Vagina (tissue), 2 donors: ENCODE results near the gene LRCH1. TPM values are rescaled to one million over a fixed set of nuclear protein-coding genes. Genes with fewer than 3 reads are reported as not detected.

Experiments used
- DNase-seq, 2 donors: peaks; one replicate each; pipeline ENCODE4 v3.0.0-alpha.2; 2017; ENCODE audit errors: extremely low spot score in 2 of 2
- H3K27ac ChIP-seq: fragments of 200-600 bp; sonication (generic); one replicate; pipeline ENCODE4 v1.5.1; 2019
- H3K27me3 ChIP-seq: fragments of 200-600 bp; sonication (generic); one replicate; pipeline ENCODE4 v1.5.1; 2019
- H3K36me3 ChIP-seq, 2 donors: fragments of 200-600 bp; sonication (generic); one replicate each; pipeline ENCODE4 v1.5.1; 2017 to 2019
- H3K4me1 ChIP-seq: fragments of 200-600 bp; sonication (generic); one replicate; pipeline ENCODE4 v1.5.1; 2019
- H3K4me3 ChIP-seq, 2 donors: fragments of 200-600 bp; sonication (generic); 1 replicate in 1 of 2; 2 replicates in 1 of 2; pipeline ENCODE4 v1.5.1; 2016 to 2019
- H3K9me3 ChIP-seq: fragments of 200-600 bp; sonication (generic); one replicate; pipeline ENCODE4 v1.5.1; 2019
- CTCF ChIP-seq, 3 experiments: fragments of 450-650 bp in 2 of 3; fragments of 200-600 bp in 1 of 3; sonication (generic) in 1 of 3; IDR thresholded peaks; one replicate each; pipeline ENCODE4 v1.5.1; 2017 to 2019; ENCODE audit warnings: antibody characterized with exemption in 3 of 3, mild to moderate bottlenecking in 2 of 3, moderate library complexity in 2 of 3
- POLR2A ChIP-seq, 2 donors: fragments of 450-650 bp; IDR thresholded peaks; one replicate each; pipeline ENCODE4 v1.6.1; 2017; ENCODE audit warnings: antibody characterized with exemption in 2 of 2, mild to moderate bottlenecking in 2 of 2, moderate library complexity in 2 of 2
- POLR2AphosphoS5 ChIP-seq, 2 donors: sonication (generic); formaldehyde crosslinking; IDR thresholded peaks; one replicate each; pipeline ENCODE4 v1.9.0; 2017; ENCODE audit warnings: antibody characterized with exemption in 2 of 2, mild to moderate bottlenecking in 2 of 2, low read depth in 1 of 2; ENCODE audit not compliant: insufficient read depth in 1 of 2
- intact Hi-C: fragments of 100-400 bp; cut with DNase I; formaldehyde crosslinking; loops from one replicate; pipeline ENCODE4 v1.15.1; 2023
- total RNA-seq: library from RNA; depleted of rRNA; stranded (reverse); fragments of >200 nt; gene quantifications from one replicate; pipeline ENCODE4 v1.2.3, GENCODE V29; 2016

The LRCH1 gene
- total RNA-seq, 1 donor from 2014 or later = 21.4 TPM

- no peak for DNase-seq
- Histone ChIP-seq H3K9me3 (no peaks in the 10 kb centered on the region), H3K36me3 (no peaks in the 10 kb centered on the region), H3K27me3 (no peaks in the 10 kb centered on the region), H3K4me1 (peaks cover 39% of the 10 kb centered on the region), H3K27ac (no peak overlapping the region), H3K4me3 (no peak overlapping the region)
- intact Hi-C loops = loop anchor here (5.0 kb wide), 1 partner anchor 1860 kb away; no protein-coding TSS in a partner anchor
- no peak for TF ChIP-seq CTCF (IDR thresholded peaks at IDR 0.05)
- no peak for TF ChIP-seq POLR2A (IDR thresholded peaks at IDR 0.05)
- no peak for TF ChIP-seq POLR2AphosphoS5 (IDR thresholded peaks at IDR 0.05; ENCODE audit: insufficient read depth in 1 of 2, low read depth in 1 of 2)
These were observed 9.6 kb downstream of the LRCH1 start for GRCh38 chr13:46562581-46562980.

DNA sequence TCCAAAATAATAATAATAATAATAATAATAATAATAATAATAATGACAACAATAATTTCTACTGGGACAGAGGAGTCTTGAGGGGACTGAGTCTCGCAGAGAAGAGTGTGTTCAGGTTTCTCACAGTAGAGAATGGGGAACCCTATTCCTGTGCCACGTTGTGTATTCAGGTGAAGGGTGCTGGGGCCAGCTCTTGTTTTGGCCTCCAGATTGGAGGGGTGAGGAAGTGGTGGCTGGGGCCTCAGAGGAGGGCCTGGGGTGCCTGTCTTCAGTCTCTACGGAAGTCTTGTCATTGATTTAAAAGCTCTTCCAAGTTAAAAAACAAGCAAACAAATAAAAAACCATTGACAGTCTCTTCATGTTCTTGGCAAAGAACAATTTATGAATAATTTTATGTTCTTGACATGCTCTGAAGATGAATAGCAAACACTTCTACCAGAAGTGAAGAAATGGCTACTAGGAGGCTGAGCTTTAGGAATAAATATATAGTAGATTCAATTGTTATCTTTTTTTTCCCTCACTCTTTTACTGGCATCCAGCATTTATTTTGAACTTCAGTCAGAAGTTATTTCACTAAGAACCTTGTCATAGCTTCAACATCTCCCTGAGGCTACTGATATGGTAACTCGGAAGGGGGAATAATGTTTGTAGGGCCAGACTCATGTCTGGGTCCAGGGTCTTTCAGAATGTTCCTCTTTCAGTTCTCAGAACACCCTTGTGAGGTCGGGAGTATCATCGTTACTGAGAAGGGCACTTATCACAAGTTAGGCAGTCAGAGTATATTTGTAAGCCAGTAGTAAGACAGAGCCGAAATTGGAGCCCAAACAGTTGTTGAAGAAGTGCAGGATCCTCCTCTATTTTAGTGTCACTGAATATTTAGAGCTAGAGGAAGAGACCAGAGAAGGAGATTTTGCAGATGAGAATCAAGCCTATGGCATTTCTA lies 13.1 kb downstream of the LRCH1 start:
- Histone ChIP-seq H3K4me1 (peaks cover 26% of the 10 kb centered on the region), H3K9me3 (no peaks in the 10 kb centered on the region), H3K27me3 (no peaks in the 10 kb centered on the region), H3K4me3 (no peak overlapping the region), H3K36me3 (no peaks in the 10 kb centered on the region), H3K27ac (peak overlapping the region; percentile 13)
- TF ChIP-seq CTCF (IDR thresholded peaks at IDR 0.05) (no peak), POLR2AphosphoS5 (IDR thresholded peaks at IDR 0.05; ENCODE audit: insufficient read depth in 1 of 2, low read depth in 1 of 2) (no peak), POLR2A (IDR thresholded peaks at IDR 0.05) (no peak)
- intact Hi-C loops = no loop called here
- DNase-seq = no peak

GRCh38 chr13:46567671-46568070 lies 14.7 kb downstream of the LRCH1 start:
- DNase-seq = no peak
- intact Hi-C loops = no loop called here
- peaks cover 31% of the 10 kb centered on the region for H3K4me1 ChIP-seq

GRCh38 chr13:46569456-46569855 lies 16.5 kb downstream of the LRCH1 start:
- Histone ChIP-seq H3K36me3 (no peaks in the 10 kb centered on the region), H3K4me3 (no peak overlapping the region), H3K4me1 (peaks cover 31% of the 10 kb centered on the region), H3K27me3 (no peaks in the 10 kb centered on the region), H3K27ac (no peak overlapping the region), H3K9me3 (no peaks in the 10 kb centered on the region)
- intact Hi-C loops = no loop called here
- no peak for DNase-seq
- TF ChIP-seq POLR2AphosphoS5 (IDR thresholded peaks at IDR 0.05; ENCODE audit: insufficient read depth in 1 of 2, low read depth in 1 of 2) = no peak
- no peak for TF ChIP-seq POLR2A (IDR thresholded peaks at IDR 0.05)
- TF ChIP-seq CTCF (IDR thresholded peaks at IDR 0.05) = no peak

More at GRCh38 chr13:46567671-46568070, 14.7 kb downstream of the LRCH1 start:
- Histone ChIP-seq H3K4me3 (no peak overlapping the region), H3K27ac (no peak overlapping the region), H3K9me3 (no peaks in the 10 kb centered on the region), H3K36me3 (no peaks in the 10 kb centered on the region), H3K27me3 (no peaks in the 10 kb centered on the region)
- TF ChIP-seq POLR2A (IDR thresholded peaks at IDR 0.05) (no peak), CTCF (IDR thresholded peaks at IDR 0.05) (no peak), POLR2AphosphoS5 (IDR thresholded peaks at IDR 0.05; ENCODE audit: insufficient read depth in 1 of 2, low read depth in 1 of 2) (no peak)

DNA sequence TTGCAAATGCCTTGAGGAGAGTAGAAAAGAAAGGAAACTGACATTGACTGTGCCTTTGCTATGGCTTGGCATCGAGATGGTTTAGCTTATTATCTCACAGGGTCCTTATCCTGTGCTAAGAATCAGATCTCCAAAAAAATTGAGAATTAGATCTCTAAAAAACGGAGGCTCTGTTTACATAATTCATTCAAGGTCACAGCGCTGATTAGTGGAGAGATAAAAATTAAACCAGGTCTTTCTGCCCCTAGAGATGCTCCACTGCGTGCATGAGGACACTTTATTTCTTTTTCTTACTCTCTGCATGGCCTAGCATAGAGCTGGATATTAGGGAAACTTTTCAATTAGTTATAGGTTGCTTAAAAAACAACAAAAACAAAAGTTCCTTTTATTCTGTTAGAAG lies 17.3 kb downstream of the LRCH1 start:
- Histone ChIP-seq H3K27ac (no peak overlapping the region), H3K27me3 (no peaks in the 10 kb centered on the region), H3K4me1 (peaks cover 34% of the 10 kb centered on the region), H3K36me3 (no peaks in the 10 kb centered on the region), H3K9me3 (no peaks in the 10 kb centered on the region), H3K4me3 (no peak overlapping the region)
- DNase-seq = no peak
- intact Hi-C loops = no loop called here
- TF ChIP-seq POLR2AphosphoS5 (IDR thresholded peaks at IDR 0.05; ENCODE audit: insufficient read depth in 1 of 2, low read depth in 1 of 2) = no peak
- no peak for TF ChIP-seq POLR2A (IDR thresholded peaks at IDR 0.05)
- no peak for TF ChIP-seq CTCF (IDR thresholded peaks at IDR 0.05)
